B cell (primary cell): ENCODE results near the gene IPO7. TPM values are rescaled to one million over a fixed set of nuclear protein-coding genes. Genes with fewer than 3 reads are reported as not detected.

ENCODE experiments used
- ATAC-seq: fragments of 200-7000 bp; cut with Tn5 transposase; one replicate; pipeline ENCODE4 v1.10.0; 2021; ENCODE audit warnings: low read depth, mild to moderate bottlenecking, moderate number of reproducible peaks, moderate library complexity
- CTCF ChIA-PET: fragments of 350-600 bp; sonication (Branson Sonifier 250); formaldehyde crosslinking; loops from one replicate; lab custom pipeline; 2021; ENCODE audit warnings: antibody characterized with exemption, inconsistent platforms; lab: Charles Lee
- POLR2A ChIA-PET: fragments of 350-600 bp; sonication (Branson Sonifier 250); formaldehyde crosslinking; loops from one replicate; lab custom pipeline; 2021; ENCODE audit warnings: antibody characterized with exemption; lab: Charles Lee
- DNase-seq: peaks from one replicate; pipeline ENCODE4 v3.0.0; 2013
- H2AFZ ChIP-seq: 2 replicates; pipeline ENCODE4 v1.6.1; 2012; ENCODE audit warnings: mild to moderate bottlenecking, low read depth, low read length; ENCODE audit not compliant: insufficient read depth, poor library complexity, severe bottlenecking
- H3K27ac ChIP-seq, 2 donors: 1 replicate in 1 of 2; 2 replicates in 1 of 2; pipeline ENCODE4 v1.5.1; 2012 to 2013; ENCODE audit warnings: low read length in 2 of 2, mild to moderate bottlenecking in 2 of 2, moderate library complexity in 1 of 2
- H3K27me3 ChIP-seq, 4 experiments: fragments of 200-600 bp in 1 of 4; sonication (generic) in 1 of 4; replicated peaks in 1 of 4; 1 replicate in 2 of 4; 2 replicates in 2 of 4; pipeline versions ENCODE4 v1.6.1 to v1.7.0; 2013 to 2016; ENCODE audit warnings: low read length in 3 of 4, mild to moderate bottlenecking in 2 of 4, mixed read lengths in 1 of 4, moderate library complexity in 1 of 4; ENCODE audit not compliant: insufficient read depth in 4 of 4, control insufficient read depth in 3 of 4; ENCODE audit errors: control extremely low read depth in 1 of 4
- H3K36me3 ChIP-seq, 2 experiments: replicated peaks in 1 of 2; 1 replicate in 1 of 2; 2 replicates in 1 of 2; pipeline versions ENCODE4 v1.6.1 to v1.7.1; 2013; ENCODE audit warnings: low read length in 1 of 2; ENCODE audit not compliant: insufficient read depth in 2 of 2, control insufficient read depth in 1 of 2; ENCODE audit errors: control extremely low read depth in 1 of 2, extremely low read depth in 1 of 2
- H3K4me1 ChIP-seq, 2 donors: fragments of 200-600 bp in 1 of 2; sonication (generic) in 1 of 2; 1 replicate in 1 of 2; 2 replicates in 1 of 2; pipeline versions ENCODE4 v1.5.1 to v1.6.1; 2013 to 2017; ENCODE audit warnings: low read length in 2 of 2; ENCODE audit not compliant: control insufficient read depth in 2 of 2, insufficient read depth in 2 of 2
- H3K4me2 ChIP-seq: replicated peaks from 2 replicates; pipeline ENCODE3; 2012; ENCODE audit warnings: mild to moderate bottlenecking, low read depth, low read length; ENCODE audit not compliant: poor library complexity, severe bottlenecking
- H3K4me3 ChIP-seq, 5 experiments: fragments of 200-600 bp in 1 of 5; sonication (generic) in 1 of 5; 1 replicate in 3 of 5; 2 replicates in 2 of 5; pipeline versions ENCODE4 v1.5.1 to v1.7.0; 2011 to 2016; ENCODE audit warnings: low read length in 4 of 5, mild to moderate bottlenecking in 4 of 5, low read depth in 2 of 5, control low read depth in 1 of 5, moderate library complexity in 1 of 5; ENCODE audit not compliant: insufficient read depth in 1 of 5; ENCODE audit errors: control extremely low read depth in 1 of 5, extremely low read depth in 1 of 5
- H3K79me2 ChIP-seq: fragments of 200-600 bp; sonication (generic); one replicate; pipeline ENCODE4 v1.6.0; 2016; ENCODE audit warnings: low read length; ENCODE audit not compliant: control insufficient read depth, insufficient read depth
- H3K9ac ChIP-seq: fragments of 200-600 bp; sonication (generic); 2 replicates; pipeline ENCODE4 v1.6.1; 2017; ENCODE audit warnings: mild to moderate bottlenecking, low read length, moderate library complexity
- H3K9me3 ChIP-seq, 3 donors: one replicate each; pipeline versions ENCODE4 v1.6.1 to v1.7.1; 2013; ENCODE audit warnings: low read length in 2 of 3; ENCODE audit not compliant: control insufficient read depth in 2 of 3, insufficient read depth in 1 of 3; ENCODE audit errors: control extremely low read depth in 1 of 3
- H4K20me1 ChIP-seq: 2 replicates; pipeline ENCODE4 v1.6.0; 2012; ENCODE audit warnings: mild to moderate bottlenecking, low read length; ENCODE audit not compliant: insufficient read depth, control insufficient read depth, poor library complexity, severe bottlenecking
- H3K27ac Mint-ChIP-seq: one replicate; pipeline ENCODE4 v1.8.0; 2021; ENCODE audit warnings: mixed read lengths
- H3K27me3 Mint-ChIP-seq: one replicate; pipeline ENCODE4 v1.8.0; 2021; ENCODE audit warnings: mixed read lengths
- H3K4me1 Mint-ChIP-seq: one replicate; pipeline ENCODE4 v1.8.0; 2021; ENCODE audit warnings: mixed read lengths
- H3K4me3 Mint-ChIP-seq: one replicate; pipeline ENCODE4 v1.8.0; 2021; ENCODE audit warnings: mixed read lengths
- H3K9me3 Mint-ChIP-seq: one replicate; pipeline ENCODE4 v1.8.0; 2022; ENCODE audit warnings: mixed read lengths; ENCODE audit not compliant: insufficient read depth
- CTCF ChIP-seq: fragments of 200-600 bp; IDR thresholded peaks from one replicate; pipeline ENCODE4 v1.8.0; 2022; ENCODE audit warnings: antibody characterized with exemption, mild to moderate bottlenecking
- EZH2 ChIP-seq: IDR thresholded peaks from 2 replicates; pipeline ENCODE4 v1.6.1; 2012; ENCODE audit warnings: borderline replicate concordance, low read depth, mild to moderate bottlenecking, moderate library complexity, low read length; ENCODE audit not compliant: insufficient read depth, poor library complexity, severe bottlenecking
- WGBS: methylation state at CpG from one replicate; pipeline ENCODE4 v1.1.5; 2013; ENCODE audit warnings: missing lambda C conversion rate; ENCODE audit not compliant: insufficient coverage; 5-methylcytosine and 5-hydroxymethylcytosine counted together
- intact Hi-C: fragments of 100-400 bp; cut with micrococcal nuclease; formaldehyde crosslinking; loops from one replicate; pipeline ENCODE4 v1.10.0; 2022
- polyA plus RNA-seq: library from polyadenylated mRNA; depleted of rRNA; stranded (reverse); fragments of >200 nt; gene quantifications from 2 replicates; pipeline ENCODE4 v1.2.3, GENCODE V29; 2012
- total RNA-seq, 2 donors: library from RNA; stranded (reverse); fragments of 120-200 nt in 1 of 2; gene quantifications; 1 replicate in 1 of 2; 2 replicates in 1 of 2; pipeline versions ENCODE4 v1.2.3 to v1.2.4, GENCODE V29; 2013 to 2022

Gene IPO7
- total and polyA plus RNA-seq, 2 donors (not counting 1 experiment from before 2014, with no cell fraction given) = 9.8 to 53.2 TPM

- Histone ChIP-seq H3K27me3 (no peaks in the 10 kb centered on the region), H3K4me2 (no peak overlapping the region), H3K36me3 (no peaks in the 10 kb centered on the region), H3K4me1 (peaks cover 7% of the 10 kb centered on the region in 2 donors), H4K20me1 (no peaks in the 10 kb centered on the region), H3K79me2 (peaks cover 22% of the 10 kb centered on the region), H3K9me3 (peaks cover 0 to 23% (median 11%) of the 10 kb centered on the region in 3 donors), H3K9ac (no peak overlapping the region), H3K4me3 (no peak overlapping the region), H2AFZ (no peak overlapping the region), H3K27ac (no peak overlapping the region)
- Mint-ChIP-seq H3K27ac (no peak overlapping the region), H3K27me3 (no peaks in the 10 kb centered on the region), H3K4me1 (peaks cover 6% of the 10 kb centered on the region), H3K4me3 (no peak overlapping the region), H3K9me3 (no peaks in the 10 kb centered on the region)
- no peak for TF ChIP-seq CTCF
- TF ChIP-seq EZH2 = no peak
- no CpG with 5 or more reads among the region's 5 CpGs for WGBS
- ChIA-PET POLR2A (no interaction called here), CTCF (no interaction called here)
- intact Hi-C loops = no loop called here
- DNase-seq (no peak), ATAC-seq (no peak)
Measured at GRCh38 chr11:9455722-9456121, 71.3 kb downstream of the IPO7 start.

GRCh38 chr11:9459667-9460321 is 75.3 kb downstream of the IPO7 start:
- peak overlapping the region; percentile 98 for H3K27ac Mint-ChIP-seq
- no peaks in the 10 kb centered on the region for H3K27me3 ChIP-seq
- intact Hi-C loops = loop anchor here (1.0 to 2.0 kb wide), 12 partner anchors 75 to 1349 kb away; partner anchors contain the start of genes CTR9, EIF4G2, IPO7 and RNF141
- H3K4me1 ChIP-seq = peaks cover 19 to 26% of the 10 kb centered on the region in 2 donors
- H3K4me1 Mint-ChIP-seq = peaks cover 26% of the 10 kb centered on the region
- no peak for TF ChIP-seq CTCF
- TF ChIP-seq EZH2 = no peak
- peak overlapping the region; percentile 97 for H3K9ac ChIP-seq
- H3K79me2 ChIP-seq = peaks cover 49% of the 10 kb centered on the region
- ChIA-PET POLR2A (interaction anchor here (0.6 to 2.3 kb wide), 16 partner anchors 15 to 1349 kb away, joined by 3 to 11 read pairs (median 6); partner anchors contain the start of genes EIF4G2, IPO7, TMEM41B and TMEM9B), CTCF (interaction anchor here (0.6 to 1.3 kb wide), 3 partner anchors 10 to 114 kb away, joined by 3 to 4 read pairs (median 4); partner anchors contain the start of gene WEE1)
- H3K4me2 ChIP-seq = peak overlapping the region; percentile 77
- no peak for ATAC-seq
- peak overlapping the region; percentile 87 to 98 (median 93) for H3K4me3 ChIP-seq
- peak overlapping the region; percentile 95 to 99 for H3K27ac ChIP-seq
- no peaks in the 10 kb centered on the region for H4K20me1 ChIP-seq
- peak overlapping the region; percentile 76 for H2AFZ ChIP-seq
- WGBS = 2% methylated on average over 14 of the region's 23 CpGs
- DNase-seq = no peak
- no peaks in the 10 kb centered on the region for H3K36me3 ChIP-seq
- H3K4me3 Mint-ChIP-seq = peak overlapping the region; percentile 97
- no peaks in the 10 kb centered on the region for H3K9me3 Mint-ChIP-seq
- no peaks in the 10 kb centered on the region for H3K27me3 Mint-ChIP-seq
- no peaks in the 10 kb centered on the region for H3K9me3 ChIP-seq
